AG08395 (cell line): ENCODE results near the gene BTRC.

Experiments used
- DNase-seq: peaks from one replicate; pipeline ENCODE4 v3.0.0; 2012; ENCODE audit warnings: mixed read lengths, low spot score

Gene BTRC

DNA sequence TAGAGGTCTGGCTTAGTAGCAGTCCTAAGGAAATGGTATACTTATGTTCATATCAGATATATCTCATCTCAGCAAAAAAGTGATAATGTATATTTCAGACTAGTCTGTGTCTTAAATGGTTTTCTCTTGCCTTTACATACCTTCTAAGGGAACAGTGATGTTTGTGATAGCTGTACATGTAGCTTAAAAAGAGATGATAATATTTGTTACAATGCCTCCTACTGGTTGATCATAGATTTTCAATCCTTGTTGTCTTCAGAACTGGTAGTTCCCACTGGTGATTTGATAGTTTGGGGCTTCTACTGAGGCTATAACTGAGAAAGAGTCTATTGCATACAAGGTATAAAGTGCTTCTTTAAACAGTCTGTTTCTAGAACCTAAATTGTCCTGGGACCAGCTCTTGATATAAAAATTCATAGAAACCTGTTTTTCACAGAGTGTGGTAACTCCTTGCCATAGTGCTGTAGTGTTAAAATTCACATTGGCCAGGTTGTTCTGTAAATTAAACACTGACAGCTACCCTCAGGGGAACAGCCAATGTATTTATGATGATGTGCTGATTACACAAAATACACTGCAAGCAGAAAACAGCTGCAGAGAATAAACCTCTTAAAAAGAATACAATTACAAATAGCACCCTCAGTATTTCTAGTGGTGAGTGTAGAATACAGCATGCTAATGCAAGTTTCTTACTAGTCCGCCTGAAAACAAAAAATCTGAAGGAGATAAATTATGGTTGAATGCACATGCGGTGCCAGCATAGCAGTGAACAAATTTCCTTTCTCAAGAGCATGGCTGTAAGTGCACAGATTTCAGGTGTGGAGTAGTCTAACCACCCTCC is 90.3 kb downstream of the BTRC start:
- DNase-seq: peak; percentile 9

DNA sequence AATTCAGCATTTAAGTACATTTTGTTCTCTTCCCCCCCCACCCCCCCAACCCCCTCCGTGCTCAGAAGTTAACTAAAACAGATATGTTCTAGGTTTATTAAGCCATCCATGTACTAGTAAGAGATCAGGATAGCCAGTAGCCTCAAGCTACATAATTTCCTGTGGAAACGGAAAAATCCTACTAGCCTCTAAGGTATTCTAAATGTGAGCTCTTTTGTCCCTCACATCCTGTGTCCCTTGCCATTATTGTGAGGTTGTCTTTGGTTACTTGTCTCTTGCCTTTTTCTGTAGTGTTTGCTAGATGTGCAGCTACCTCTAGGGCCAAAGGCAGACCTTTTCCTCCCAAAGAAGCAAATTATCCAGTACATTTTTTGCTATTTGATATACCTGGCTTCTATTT is 92.1 kb downstream of the BTRC start:
- DNase-seq: no peak

- DNase-seq: no peak
These were observed 93.0 kb downstream of the BTRC start for GRCh38 chr10:101446947-101447346.

DNA sequence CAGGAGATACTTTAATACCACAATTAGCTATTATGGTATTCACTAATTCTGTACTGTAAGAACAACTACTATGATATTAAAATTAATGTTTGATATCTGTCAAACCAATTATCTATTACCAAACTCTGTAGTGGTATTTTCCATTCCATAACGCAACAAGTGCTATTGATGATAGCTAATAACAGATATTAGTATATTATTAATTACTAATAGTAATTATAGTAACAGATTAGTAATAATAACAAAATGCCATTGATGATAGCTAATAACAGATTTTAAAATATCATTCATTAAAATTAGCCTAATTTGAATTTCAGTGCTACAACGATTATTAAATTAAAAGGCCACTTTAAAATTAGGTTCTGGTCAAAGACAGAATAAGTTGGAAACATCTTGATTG is 93.5 kb downstream of the BTRC start:
- no peak for DNase-seq

DNA sequence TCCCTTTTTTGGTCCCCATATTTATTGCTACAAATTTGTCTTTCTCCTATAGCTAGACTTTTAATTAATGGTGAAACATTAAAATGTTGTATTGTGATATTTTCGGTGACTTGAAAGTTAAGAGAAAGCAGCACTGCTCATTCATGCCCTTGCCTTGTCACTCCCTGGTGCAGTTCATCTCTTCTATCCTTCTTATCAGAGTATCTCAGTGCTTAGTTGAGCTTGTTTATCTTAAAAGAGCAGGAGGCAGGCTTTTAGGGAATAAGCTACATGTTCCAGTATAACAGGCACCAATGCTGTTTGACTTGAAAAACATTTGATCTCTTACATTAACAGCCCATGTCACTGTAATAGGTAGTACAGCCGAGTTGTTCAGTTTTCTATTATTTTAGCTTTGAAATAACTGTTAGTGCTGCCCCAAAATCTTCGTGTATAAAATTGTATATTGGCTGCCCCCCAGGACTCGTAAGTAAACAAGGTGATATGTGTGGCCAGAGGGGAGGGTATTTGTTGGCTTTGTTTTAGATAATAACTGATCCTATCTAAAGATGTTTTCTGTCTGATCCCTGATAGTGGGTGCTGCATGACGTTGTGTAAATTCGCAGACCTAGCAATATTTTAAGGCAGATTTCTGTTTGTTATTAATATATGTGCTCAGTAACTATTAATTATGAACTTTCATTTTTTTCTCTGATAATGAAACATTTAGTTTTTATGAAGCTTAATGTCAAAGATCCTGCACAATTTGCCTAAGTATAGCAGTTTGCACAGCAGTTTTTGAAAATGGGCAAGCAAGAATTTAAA is 96.5 kb downstream of the BTRC start:
- DNase-seq: no peak

DNA sequence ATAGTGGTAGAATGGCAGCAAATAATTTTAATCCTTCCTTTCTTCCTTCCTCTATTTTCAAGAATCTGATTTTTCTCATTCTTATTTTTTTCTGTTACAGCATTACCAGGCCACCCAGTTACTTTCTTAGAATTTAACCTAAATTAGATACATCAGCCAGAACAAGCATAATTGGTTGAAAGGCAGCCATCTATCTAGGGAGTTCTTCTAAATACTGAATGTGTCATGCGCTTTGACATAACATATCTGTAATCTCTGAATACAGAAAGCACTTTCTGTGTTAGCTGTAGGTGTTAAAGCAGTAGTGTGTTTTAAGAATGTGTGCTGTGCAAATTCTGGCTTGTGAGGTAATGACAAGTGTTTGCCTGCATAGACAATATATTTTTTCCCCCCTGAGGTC is 97.3 kb downstream of the BTRC start:
- DNase-seq: no peak

GRCh38 chr10:101451667-101452069 is 97.7 kb downstream of the BTRC start:
- DNase-seq: no peak

GRCh38 chr10:101452176-101452575 is 98.2 kb downstream of the BTRC start:
- no peak for DNase-seq

DNA sequence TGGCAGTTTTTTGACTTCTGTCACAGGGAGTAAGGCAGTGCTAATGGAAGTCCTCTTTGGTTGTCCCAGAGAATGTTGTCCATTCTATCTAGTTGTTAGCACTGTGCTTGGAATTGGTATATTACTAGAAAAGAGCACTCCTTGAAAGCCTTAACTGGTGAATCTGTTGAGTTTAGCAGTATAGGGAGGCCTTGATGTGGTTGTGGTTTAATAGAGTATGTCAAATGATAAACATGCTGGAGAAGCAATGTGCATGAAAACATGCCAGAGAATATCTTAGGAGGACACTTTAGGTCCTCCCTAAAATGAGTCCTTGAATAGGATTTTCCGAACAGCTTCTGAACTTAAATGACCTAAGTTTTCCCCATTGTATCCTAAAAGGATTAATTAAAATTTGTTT is 98.6 kb downstream of the BTRC start:
- DNase-seq: no peak

DNA sequence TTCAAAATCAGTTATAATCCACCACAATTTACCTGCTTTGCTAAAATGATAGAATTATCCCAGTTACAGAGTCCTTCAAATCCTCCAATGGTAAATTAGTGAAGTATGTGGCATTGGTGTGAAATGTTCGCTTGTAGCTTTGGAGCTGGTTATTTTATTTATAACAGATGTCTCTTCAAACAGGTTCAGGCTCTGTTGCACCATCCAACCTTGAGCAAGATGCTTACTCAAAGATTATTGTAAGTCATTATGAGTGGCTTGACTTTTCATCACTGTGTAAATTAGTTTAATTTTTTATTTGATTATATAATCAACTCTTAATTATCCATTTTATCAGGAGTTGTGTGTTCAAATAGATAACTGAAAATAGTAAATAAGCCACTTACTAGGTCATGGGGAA is 99.4 kb downstream of the BTRC start:
- no peak for DNase-seq

DNA sequence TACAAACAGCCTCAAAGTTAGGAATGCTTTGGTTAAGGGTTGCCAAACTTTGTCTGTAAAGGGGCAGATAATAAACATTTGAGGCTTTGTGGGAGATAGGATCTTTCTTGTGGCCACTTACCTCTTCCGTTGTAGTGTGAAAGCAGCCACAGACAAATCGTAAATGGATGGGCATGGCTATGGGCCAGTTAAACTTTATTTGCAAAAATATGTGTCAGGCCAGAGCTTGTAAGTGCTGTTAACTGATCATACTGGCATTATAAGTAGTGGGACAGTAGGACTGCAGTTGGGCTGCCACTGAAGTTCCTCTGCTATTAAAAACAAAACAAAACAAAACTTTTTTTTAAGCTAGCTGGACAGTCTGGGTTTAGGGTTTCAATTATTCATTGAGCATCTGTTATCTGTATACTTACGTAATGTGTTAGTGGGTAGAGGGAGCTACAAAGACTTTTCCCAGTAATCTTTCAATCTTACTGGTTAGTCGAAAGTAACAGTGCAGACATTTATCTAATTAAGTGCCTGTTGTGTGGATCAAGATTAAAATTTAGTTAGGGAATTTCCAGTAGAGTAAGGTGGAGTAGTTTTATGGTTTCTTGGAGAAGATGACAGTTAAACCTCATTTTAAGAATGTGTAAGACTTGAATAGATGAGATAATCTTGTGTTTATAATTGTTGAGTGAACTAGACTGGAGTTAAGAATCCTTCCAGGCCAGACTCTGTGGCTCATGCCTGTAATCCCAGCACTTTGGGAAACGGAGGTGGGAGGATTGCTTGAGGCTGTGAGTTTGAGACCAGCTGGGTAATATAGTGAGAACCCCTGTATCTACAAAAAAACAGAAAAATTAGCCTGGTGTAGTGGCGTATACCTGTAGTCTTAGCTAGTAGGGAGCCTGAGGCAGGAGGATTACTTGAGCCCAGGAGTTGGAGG is 100.1 kb downstream of the BTRC start:
- no peak for DNase-seq

GRCh38 chr10:101458869-101459268 is 104.9 kb downstream of the BTRC start:
- no peak for DNase-seq

GRCh38 chr10:101464082-101464481 is 110.1 kb downstream of the BTRC start:
- DNase-seq: no peak

GRCh38 chr10:101464599-101464998 is 110.6 kb downstream of the BTRC start:
- no peak for DNase-seq

DNA sequence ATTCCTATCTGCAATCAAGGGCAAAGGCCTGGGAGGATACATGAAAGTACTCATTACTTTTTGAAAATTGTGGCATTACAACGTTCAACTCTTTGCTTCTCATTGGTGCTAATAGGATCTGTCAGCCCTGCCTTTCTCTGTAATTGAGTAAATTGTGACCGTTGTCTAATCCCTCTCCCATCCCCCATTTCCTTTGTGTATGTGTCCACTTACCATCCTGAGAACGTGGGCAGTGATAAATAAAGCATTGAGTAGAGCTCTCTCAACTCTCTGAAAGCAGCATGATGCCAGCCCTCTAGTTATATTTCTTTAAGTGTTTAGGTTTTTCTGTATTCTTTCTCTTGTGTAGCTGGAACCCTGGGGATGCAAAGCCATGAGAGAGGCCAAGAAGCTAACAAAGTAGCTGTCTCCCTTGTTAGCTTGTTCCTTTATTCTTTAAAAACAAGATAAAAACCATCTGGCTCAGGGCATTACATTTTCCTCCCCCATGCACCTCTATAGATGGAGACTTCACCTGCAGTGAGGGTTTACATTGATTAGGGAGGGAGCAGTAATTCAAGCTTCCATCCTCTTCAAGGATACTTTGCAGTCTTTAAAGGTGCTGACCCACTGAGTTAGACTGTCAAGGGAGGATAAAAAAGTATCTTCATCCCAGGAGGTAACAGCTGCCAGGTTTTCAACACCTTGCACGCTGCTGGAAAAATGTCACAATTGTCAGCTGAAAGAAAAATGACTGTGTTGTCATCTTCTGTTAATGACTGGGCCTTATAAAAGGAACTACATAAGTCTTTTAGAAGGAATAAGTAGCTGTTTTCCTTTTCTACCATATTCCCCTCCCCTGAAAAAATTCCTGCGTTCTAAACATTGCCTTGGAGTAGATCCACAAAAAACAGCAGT is 112.3 kb downstream of the BTRC start:
- no peak for DNase-seq

- DNase-seq: peak; percentile 69
These were observed 113.4 kb downstream of the BTRC start for GRCh38 chr10:101467286-101467770.

DNA sequence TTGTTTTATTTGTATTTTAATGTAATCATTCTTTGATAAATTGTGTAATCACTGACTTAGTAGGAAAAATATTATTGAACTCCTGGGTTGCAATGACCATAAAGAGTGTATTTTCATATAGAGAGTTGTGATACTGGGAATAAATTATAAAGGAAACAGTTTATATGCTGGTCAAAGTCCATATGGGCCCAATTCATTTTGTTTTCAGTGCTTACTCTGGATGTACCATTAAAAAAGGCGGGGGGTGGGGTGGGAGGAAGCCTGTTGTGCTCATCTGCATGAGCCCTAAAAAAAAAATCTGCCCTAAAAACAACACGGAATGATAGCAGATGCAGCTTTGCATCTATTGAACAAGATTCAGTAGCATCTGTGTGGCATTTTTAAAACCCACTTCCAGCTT is 114.2 kb downstream of the BTRC start:
- DNase-seq: no peak

DNA sequence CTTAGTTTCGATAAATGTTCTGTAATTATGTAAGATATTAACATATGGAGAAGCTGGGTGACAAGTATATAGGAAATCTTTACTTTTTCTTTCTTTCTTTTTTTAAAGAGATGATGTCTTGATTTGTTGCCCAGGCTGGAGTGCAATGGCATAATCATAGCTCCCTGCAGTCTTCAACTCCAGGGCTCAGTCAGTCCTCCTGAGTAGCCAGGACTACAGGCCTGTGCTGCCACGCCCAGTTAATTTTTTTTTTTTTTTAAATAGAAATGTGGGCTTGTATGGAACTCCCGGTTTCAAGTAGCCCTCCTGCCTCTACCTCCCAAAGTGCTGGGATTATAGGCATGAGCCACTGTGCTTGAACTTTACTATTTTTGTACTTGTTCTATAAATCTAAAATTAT is 122.4 kb downstream of the BTRC start:
- DNase-seq: no peak

- DNase-seq: no peak
These were observed 125.0 kb downstream of the BTRC start for GRCh38 chr10:101478956-101479355.

GRCh38 chr10:101481256-101481655 is 127.3 kb downstream of the BTRC start:
- no peak for DNase-seq

DNA sequence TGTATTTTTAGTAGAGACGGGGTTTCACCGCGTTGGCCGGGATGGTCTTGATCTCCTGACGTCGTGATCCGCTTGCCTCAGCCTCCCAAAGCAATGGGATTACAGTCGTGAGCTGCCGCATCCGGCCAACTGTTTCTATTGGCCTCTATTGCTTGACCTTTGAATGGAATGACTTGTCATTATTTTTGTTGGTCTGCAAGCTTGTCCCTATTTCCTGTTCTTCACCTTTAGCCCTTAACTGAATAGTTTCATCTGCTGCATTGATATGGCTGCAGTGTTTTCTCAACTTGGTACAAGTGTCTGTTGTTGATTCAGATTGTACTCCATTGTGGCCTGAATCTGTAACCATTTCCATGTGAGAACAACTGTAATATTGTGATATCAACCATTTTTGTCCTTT is 128.6 kb downstream of the BTRC start:
- no peak for DNase-seq
